HG02852 (cell line): ENCODE data around the gene SSTR1.
"Not testable (repeated sequence)": the region's sequence is repeated elsewhere in the genome, so short reads cannot be mapped to it uniquely, and the experiment has no call there.

Experiments
- ATAC-seq: cut with Tn5 transposase; IDR thresholded peaks from one replicate; pipeline ENCODE4 v1.9.1; 2021; ENCODE audit warnings: mild to moderate bottlenecking, moderate library complexity; ENCODE audit not compliant: unreplicated experiment

Gene SSTR1, protein sequence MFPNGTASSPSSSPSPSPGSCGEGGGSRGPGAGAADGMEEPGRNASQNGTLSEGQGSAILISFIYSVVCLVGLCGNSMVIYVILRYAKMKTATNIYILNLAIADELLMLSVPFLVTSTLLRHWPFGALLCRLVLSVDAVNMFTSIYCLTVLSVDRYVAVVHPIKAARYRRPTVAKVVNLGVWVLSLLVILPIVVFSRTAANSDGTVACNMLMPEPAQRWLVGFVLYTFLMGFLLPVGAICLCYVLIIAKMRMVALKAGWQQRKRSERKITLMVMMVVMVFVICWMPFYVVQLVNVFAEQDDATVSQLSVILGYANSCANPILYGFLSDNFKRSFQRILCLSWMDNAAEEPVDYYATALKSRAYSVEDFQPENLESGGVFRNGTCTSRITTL

DNA sequence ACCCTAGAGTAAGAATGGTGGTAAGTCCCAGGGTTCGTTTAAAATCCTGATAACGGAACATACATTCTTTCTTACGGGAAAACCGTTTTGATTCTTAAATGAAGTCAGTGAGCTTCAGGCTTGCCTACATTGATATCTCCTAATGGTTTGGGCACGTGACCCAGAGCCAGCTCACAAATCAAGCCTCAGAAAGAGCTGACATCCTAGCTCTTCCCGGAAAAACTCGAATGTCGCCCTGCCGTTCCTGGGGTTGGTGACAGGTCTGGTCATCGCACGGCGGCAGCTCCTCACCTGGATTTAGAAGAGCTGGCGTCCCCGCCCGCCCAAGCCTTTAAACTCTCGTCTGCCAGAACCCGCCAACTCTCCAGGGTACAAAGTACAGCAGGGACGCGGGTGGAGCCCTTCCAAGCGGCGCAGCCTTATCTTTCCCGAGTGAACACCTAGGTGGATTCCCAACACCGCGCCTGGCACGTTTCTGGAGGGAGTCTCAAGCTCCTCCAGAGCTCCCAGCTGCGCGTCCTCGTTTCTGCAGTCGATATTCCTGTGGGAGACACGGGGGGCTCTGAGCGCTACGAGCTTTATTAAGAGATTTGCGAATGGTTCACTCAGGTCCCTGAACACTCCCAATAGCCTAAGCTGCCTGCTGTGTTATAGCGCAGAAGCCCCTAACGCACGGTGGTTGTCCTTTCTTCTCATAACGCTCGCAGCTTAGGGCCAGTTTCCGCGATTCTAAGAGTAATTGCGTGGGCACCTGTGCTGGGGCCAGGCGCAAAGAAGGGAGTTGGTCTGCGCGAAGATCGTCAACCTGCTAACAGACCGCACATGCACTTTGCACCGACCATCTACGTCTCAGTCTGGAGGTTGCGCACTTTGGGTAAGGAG is at the start of gene SSTR1:
SSTR1 (plus strand) TSS at position 169 of the 882 bp plus-strand sequence. CDS start 1,486 bp downstream, outside the sequence.
- no peak for ATAC-seq

DNA sequence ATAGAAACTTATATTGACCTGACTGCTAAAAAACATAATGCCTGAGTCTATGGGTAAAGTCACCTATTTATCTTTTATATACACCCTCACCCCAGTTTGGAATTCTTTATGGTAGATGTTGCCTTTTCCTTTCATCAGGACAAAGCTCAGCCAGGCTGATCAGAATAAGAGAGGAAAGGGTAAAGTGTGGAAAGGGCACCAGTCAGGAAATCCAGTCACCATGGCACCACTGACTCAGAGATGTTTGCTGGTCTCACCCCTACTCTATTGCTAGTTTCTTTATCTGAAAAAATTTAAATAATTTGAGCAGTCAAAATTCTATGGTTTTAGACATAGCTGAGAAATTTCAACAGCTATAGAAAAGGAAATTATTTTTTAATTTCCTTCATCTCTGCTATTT is 49.2 kb upstream of the SSTR1 start:
- no peak for ATAC-seq

GRCh38 chr14:38168416-38168815 is 39.3 kb upstream of the SSTR1 start:
- no peak for ATAC-seq

- ATAC-seq = no peak
Measured at GRCh38 chr14:38171197-38171596, 36.5 kb upstream of the SSTR1 start.

DNA sequence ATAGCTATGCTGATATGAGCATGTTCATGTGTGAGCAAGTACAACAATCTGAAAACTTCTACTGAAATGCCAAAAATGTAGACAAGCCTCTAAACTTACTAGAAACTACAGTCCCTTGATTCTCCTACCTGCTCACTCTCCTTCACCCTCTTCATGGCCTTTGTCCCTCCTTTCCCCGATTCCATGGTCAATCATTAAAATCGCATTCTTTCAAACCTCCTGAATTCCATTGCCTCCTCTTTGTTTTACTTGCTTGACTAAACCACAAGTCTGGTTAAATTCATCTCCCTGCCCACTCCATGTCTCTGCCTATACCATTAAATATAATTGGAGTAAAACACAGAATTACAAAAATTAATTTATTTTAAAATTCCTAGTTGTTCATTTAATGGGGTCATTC is 33.0 kb upstream of the SSTR1 start:
- ATAC-seq = no peak

DNA sequence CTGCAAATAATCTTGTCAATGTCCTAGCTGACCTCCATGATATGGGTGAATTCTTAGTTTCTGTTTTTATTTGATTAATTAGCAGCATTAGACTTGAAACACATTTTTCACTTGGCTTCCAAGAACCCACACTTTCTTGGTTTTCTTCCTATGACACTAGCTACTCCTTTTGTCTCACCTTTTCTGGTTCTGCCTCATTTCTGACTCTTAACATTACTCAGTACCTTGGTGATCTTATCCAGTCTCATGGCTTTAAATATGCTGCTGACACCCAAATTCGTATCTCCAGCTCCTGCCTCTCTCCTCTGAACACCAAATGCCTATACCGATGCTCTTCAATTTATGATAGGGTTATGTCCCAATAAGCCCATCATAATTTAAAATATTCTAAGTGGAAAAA is 32.0 kb upstream of the SSTR1 start:
- ATAC-seq = no peak

GRCh38 chr14:38176379-38176778 is 31.3 kb upstream of the SSTR1 start:
- ATAC-seq = no peak

DNA sequence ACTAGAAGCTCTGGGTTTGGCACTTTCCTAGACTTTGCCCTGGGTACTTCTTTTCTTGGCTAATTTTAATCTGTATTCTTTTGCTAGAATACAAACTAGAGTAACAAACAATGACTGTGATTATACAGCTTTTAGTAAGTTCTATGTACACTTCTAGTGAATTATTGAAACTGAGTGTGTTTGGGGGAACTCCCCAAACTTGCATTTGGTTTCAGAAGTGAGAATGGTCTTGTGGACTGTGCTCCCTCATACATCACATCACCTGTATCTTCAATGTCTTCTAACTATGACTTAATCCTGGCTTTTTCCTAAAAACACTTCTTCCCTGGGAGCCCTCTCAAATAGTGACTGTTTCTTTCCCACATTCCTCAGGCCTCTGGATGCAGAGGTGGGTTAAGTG is 23.6 kb upstream of the SSTR1 start:
- no peak for ATAC-seq

GRCh38 chr14:38185671-38186070 is 22.0 kb upstream of the SSTR1 start:
- ATAC-seq = no peak

DNA sequence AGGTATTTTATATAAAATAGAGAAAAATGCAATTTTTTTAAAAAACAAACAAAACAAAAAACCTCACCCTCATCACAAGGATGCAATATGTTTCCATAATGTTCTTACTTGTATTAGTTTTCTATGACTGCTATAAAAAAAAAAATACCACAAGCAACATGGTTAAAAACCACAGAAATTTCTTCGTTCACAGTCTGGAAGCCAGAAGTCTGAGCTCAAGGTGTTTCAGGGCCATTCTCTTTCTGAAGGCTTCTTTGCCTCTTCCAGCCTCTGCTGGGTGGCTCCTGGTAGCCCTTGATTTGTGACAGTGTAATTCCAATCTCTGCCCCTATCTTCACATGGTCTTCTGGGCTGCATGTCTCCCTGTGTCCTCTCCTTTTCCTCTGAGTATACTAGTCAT is 21.5 kb upstream of the SSTR1 start:
- no peak for ATAC-seq

DNA sequence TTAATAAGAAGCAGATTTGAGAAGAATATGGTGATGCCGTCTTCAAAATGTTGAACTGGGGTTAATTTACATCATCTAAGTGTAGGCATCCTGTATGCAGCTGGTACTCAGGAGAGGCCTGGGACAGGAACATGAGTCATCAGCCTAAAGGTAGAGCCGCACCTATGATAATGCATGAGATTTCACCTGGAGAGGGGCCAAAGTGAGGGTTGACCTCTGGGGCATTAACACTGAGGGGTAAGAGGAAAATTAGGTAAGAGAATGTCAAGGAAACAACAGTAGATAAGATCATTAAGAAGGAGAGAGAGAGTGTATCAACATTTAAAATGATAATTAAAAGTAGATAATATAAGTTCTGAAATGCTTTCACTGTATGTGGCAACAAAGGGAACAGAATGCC is 20.2 kb upstream of the SSTR1 start:
- no peak for ATAC-seq

DNA sequence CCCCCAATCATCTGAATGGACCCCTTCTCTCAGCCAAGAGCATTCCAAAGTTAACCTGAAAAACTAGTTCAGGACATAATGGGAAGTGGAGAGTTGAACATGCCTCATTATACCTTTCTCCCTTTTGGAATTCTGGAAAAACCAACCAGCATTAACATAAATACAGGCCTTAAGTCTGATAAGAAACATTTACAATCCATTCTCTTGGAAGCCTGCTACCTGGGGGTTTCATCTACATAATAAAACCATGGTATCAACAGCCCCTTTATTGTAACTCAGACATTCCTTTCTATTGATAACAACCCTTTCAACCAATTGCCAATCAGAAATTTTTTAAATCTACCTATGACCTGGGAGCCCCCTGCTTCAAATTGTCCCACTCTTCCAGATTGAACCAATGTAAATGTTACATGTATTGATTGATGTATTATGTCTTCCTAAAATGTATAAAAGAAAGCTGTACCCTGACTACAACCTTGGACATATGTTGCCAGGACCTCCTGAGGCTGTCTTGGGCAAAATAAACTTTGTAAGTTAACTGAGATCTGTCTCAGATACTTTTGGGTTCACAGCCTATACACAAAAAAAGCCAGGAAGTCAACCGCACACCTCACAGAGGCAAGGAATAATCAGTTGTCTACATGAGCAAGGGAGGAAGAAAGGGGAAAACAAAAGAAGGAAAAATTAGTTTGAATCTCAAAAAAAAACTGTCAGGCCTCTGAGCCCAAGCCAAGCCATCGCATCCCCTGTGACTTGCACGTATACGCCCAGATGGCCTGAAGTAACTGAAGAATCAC is 17.6 kb upstream of the SSTR1 start:
- ATAC-seq = no peak

DNA sequence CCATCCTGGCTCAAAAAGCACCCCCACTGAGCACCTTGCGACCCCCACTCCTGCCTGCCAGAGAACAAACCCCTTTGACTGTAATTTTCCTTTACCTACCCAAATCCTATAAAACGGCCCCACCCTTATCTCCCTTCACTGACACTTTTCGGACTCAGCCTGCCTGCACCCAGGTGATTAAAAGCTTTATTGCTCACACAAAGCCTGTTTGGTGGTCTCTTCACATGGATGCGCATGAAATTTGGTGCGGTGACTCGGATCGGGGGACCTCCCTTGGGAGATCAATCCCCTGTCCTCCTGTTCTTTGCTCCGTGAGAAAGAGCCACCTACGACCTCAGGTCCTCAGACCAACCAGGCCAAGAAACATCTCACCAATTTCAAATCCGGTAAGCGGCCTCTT is 16.9 kb upstream of the SSTR1 start:
- ATAC-seq = not testable (repeated sequence)

GRCh38 chr14:38191491-38191890 is 16.2 kb upstream of the SSTR1 start:
- ATAC-seq = not testable (repeated sequence)

DNA sequence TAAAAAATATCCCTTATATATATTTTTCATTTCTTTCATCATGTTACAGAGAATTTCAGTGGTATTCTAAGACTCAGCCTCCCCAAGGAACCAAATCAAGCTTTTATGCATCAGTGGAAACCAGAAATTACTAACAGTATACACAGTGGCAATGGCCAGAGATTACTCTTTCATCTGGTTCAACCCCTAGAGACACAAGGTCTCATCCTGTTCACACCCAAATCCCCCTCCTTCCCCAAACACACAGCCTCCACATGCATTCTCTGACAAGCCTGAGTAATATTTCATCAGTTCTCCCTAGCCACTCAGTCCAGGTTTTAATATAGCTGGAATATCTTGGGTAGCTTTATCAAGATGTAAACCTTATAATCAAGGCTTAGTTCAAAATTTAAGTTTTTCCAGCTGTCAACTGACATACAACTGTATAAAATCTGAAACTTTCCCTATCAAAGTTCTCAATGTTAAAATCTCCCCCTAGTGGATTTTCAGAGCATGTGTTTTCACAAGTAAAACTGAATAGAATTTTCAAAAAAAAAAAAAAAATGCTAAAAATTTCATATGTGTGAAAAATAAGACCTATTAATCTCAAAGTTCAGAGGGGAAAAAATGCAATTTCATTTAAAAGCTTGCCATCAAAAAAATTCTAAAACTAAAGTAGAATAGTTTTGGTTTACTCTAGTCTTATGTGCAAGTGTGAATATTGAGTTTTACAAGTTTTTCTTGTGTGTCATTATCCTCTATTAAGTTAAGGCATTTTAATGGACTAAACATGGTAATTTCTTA is 10.5 kb upstream of the SSTR1 start:
- ATAC-seq = no peak

- no peak for ATAC-seq
Measured at GRCh38 chr14:38197784-38198335, 9.8 kb upstream of the SSTR1 start.

DNA sequence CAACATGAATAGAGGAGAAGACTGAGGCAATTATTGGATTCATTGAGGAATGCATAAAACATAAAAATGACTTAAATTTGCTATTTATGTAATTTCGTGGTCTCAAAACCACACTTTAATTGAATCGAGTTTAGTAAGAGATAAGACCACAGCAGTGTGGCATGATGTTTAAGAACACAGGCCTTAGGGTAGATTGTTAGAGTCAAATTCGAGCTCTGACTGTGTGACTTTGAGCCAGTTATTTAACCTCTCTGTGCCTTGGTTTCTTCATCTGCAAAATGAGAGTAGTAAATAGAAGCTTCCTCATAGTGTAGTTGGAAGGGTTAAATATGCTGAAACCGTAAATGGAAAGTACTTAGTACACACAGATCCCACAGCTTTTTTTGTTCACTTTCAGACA is 9.3 kb upstream of the SSTR1 start:
- ATAC-seq = no peak

DNA sequence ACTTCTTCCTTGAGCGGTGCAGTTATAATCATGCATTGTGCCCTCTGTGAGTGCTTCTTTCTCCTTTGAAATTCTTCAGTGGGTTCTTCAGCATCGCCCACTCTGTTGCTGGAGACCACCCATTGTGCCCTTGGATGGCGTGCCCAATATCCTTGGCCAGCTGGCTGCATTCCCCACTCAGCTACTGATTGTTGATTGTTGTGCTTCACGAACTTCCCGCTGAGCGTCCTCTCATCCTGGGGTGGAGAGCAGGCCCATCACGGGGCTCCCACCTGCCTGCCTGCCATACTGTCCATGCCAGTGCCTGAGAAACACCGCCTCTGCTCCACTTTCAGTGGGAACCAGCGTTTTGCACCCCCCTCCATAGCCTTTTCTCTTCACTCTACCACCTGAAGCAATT is 8.6 kb upstream of the SSTR1 start:
- no peak for ATAC-seq

- ATAC-seq = no peak
Measured at GRCh38 chr14:38199739-38200138, 8.0 kb upstream of the SSTR1 start.

DNA sequence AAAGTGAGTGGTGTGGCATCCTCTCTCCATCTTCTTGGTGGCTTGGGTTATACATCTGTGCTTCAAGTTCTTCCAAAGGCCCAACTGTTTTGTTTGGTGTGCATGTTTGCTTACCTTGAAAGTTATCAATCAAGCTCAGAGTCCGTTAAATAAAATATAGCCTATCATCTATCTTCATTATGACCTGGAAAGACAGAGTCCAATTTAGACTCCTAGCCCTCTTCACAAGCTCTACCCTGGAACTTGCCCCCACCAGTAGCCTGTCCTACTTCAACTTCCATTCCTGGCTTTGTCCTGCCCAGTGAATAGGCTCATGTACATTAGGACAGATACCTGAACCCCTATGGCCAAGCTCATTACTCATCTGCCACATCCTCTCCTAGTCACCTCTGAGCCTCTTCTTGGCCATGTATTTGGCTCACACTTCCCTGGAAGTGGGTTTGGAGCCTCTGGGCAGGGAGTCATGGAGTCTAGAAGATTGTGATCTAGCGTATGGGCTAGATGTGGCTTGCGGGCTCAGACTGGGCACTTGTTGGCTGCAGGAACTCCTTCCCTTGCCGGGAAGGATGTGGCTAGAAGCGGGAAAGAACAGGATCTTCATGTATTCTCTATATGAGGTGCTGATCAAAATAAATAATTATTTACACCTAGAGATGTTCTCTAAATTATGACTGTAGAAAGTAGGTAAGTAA is 6.4 kb upstream of the SSTR1 start:
- no peak for ATAC-seq
